Upper lobe of left lung (tissue), 6 donors: Measurements from ENCODE around the gene ARFIP1. TPM values are rescaled to one million over a fixed set of nuclear protein-coding genes. Genes with fewer than 3 reads are reported as not detected.

Experiments used
- ATAC-seq, 2 donors: fragments of 200-7000 bp; cut with Tn5 transposase; one replicate each; pipeline ENCODE4 v1.9.1; 2022; ENCODE audit warnings: mild to moderate bottlenecking in 2 of 2, moderate library complexity in 2 of 2; ENCODE audit not compliant: low FRiP score in 2 of 2
- DNase-seq, 2 donors: peaks; one replicate each; pipeline ENCODE4 v3.0.0-alpha.2; 2019 to 2020
- H3K27ac ChIP-seq, 4 donors: fragments of 200-600 bp; sonication (generic); one replicate each; pipeline ENCODE4 v1.5.1; 2016 to 2019
- H3K27me3 ChIP-seq, 4 donors: fragments of 200-600 bp; sonication (generic); one replicate each; pipeline ENCODE4 v1.5.1; 2017 to 2019
- H3K36me3 ChIP-seq, 4 donors: fragments of 200-600 bp; sonication (generic); one replicate each; pipeline ENCODE4 v1.5.1; 2016 to 2019
- H3K4me1 ChIP-seq, 4 donors: fragments of 200-600 bp; sonication (generic); one replicate each; pipeline ENCODE4 v1.5.1; 2018 to 2019
- H3K4me3 ChIP-seq, 4 donors: fragments of 200-600 bp; sonication (generic); one replicate each; pipeline ENCODE4 v1.5.1; 2017 to 2019; ENCODE audit warnings: mild to moderate bottlenecking in 2 of 4, moderate library complexity in 1 of 4
- H3K9me3 ChIP-seq, 4 donors: fragments of 200-600 bp; sonication (generic); one replicate each; pipeline ENCODE4 v1.5.1; 2018 to 2019
- EP300 ChIP-seq, 4 donors: sonication (generic); formaldehyde crosslinking; IDR thresholded peaks; one replicate each; pipeline ENCODE4 v1.5.1; 2017; ENCODE audit warnings: antibody characterized with exemption in 4 of 4, control low read depth in 2 of 4
- POLR2A ChIP-seq, 4 donors: fragments of 450-650 bp; IDR thresholded peaks; one replicate each; pipeline ENCODE4 v1.5.1; 2016 to 2017; ENCODE audit warnings: antibody characterized with exemption in 4 of 4, mild to moderate bottlenecking in 2 of 4
- POLR2AphosphoS5 ChIP-seq, 2 donors: sonication (generic); formaldehyde crosslinking; IDR thresholded peaks; one replicate each; pipeline ENCODE4 v1.5.1; 2017; ENCODE audit warnings: antibody characterized with exemption in 2 of 2
- WGBS, 2 donors: methylation state at CpG; one replicate each; pipeline ENCODE4 v1.1.5; 2017 to 2018; 5-methylcytosine and 5-hydroxymethylcytosine counted together
- total RNA-seq, 6 donors: library from RNA; depleted of rRNA in 4 of 6; stranded (reverse); fragments of >200 nt in 4 of 6; gene quantifications; one replicate each; pipeline versions ENCODE4 v1.1.0 to v1.2.1, GENCODE V29; 2016 to 2021
- TF ChIP-seq, protein P1 (sequence below), 6 experiments: fragments of 450-650 bp in 4 of 6; fragments of 200-600 bp in 2 of 6; sonication (generic) in 2 of 6; IDR thresholded peaks; one replicate each; pipeline ENCODE4 v1.5.1; 2016 to 2019; ENCODE audit warnings: antibody characterized with exemption in 6 of 6
- donor health status: DM: no; HTN: no; CAD: no; lungs with moderate emphysema.
- donor health status: DM: no; HTN: yes; CAD: no; lungs with severe emphysema.

Gene ARFIP1
- total RNA-seq, 6 donors from 2014 or later: 17.8 to 54.0 (median 30.4) TPM

DNA sequence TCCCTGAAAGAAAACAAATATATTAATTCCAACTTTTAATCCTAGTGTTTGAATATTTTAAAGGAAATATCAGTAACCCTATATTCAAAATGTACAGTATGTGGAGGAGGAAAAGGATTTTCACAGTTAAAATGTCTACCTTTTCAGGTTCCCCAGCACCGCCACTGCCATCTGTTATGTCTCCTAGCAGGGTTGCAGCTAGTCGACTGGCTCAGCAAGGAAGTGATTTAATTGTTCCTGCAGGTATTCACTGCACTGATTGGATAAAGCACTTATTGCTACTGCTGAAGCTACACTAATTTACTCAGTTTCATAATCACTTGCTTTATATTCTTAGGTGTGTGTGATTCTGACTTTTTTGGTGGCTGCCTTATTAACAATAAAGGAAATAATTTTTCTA is 90.9 kb downstream of the ARFIP1 start:
- no peaks in the 10 kb centered on the region for H3K9me3 ChIP-seq
- 67 to 84% methylated on average over 2 of the region's 2 CpGs for WGBS, 2 donors
- H3K4me1 ChIP-seq: no peaks in the 10 kb centered on the region
- H3K27me3 ChIP-seq: no peaks in the 10 kb centered on the region
- H3K27ac ChIP-seq: no peak overlapping the region
- ATAC-seq: no peak
- no peak for DNase-seq
- TF ChIP-seq POLR2AphosphoS5 (IDR thresholded peaks at IDR 0.05): no peak
- TF ChIP-seq, protein P1, sequence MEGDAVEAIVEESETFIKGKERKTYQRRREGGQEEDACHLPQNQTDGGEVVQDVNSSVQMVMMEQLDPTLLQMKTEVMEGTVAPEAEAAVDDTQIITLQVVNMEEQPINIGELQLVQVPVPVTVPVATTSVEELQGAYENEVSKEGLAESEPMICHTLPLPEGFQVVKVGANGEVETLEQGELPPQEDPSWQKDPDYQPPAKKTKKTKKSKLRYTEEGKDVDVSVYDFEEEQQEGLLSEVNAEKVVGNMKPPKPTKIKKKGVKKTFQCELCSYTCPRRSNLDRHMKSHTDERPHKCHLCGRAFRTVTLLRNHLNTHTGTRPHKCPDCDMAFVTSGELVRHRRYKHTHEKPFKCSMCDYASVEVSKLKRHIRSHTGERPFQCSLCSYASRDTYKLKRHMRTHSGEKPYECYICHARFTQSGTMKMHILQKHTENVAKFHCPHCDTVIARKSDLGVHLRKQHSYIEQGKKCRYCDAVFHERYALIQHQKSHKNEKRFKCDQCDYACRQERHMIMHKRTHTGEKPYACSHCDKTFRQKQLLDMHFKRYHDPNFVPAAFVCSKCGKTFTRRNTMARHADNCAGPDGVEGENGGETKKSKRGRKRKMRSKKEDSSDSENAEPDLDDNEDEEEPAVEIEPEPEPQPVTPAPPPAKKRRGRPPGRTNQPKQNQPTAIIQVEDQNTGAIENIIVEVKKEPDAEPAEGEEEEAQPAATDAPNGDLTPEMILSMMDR (IDR thresholded peaks at IDR 0.05): no peak
- no peak for TF ChIP-seq POLR2A (IDR thresholded peaks at IDR 0.05)
- no peak for TF ChIP-seq EP300 (IDR thresholded peaks at IDR 0.05)
- peaks cover 0 to 8% (median 2%) of the 10 kb centered on the region in 4 donors for H3K36me3 ChIP-seq
- no peak overlapping the region for H3K4me3 ChIP-seq

DNA sequence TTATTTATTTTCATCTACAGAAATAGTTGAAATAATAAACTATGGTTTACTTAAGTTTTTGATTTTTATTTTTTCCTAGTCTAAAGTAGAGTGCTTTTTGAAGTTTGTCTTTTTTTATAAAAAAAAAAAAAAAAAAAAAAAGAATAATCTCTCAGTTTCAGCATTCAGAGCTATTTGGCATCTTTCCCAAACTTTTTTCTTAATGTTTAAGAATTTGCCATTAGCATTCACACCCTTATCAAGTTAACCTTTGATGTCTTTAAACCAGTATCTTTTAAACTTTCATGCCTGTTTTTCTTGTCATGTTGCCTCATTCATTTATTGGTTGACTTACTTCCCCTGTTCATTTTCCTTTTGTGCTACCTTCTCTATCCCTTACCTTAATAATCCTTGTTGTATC is 95.5 kb downstream of the ARFIP1 start:
- Histone ChIP-seq H3K4me1 (no peaks in the 10 kb centered on the region), H3K36me3 (peaks cover 0 to 17% (median 7%) of the 10 kb centered on the region in 4 donors), H3K9me3 (no peaks in the 10 kb centered on the region), H3K27ac (no peak overlapping the region), H3K27me3 (no peaks in the 10 kb centered on the region), H3K4me3 (no peak overlapping the region)
- TF ChIP-seq, protein P1 (IDR thresholded peaks at IDR 0.05): no peak
- DNase-seq (no peak), ATAC-seq (no peak)

DNA sequence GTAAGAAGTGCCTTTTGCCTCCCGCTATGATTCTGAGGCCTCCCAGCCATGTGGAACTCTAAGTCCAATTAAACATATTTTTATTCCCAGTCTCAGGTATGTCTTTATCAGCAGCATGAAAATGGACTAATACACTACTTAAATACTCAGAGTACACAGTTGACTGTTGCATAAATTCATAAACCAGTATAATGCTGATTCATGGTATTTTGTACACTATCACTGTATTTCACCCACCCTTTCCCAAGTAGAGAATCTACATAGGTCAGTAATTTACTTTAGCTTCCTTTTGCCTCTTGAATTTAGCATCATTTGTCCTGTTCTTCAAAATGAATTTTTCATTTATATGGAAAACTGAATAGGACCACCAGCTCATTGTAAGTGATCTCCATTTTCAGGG is 98.1 kb downstream of the ARFIP1 start:
- no peaks in the 10 kb centered on the region for H3K9me3 ChIP-seq
- WGBS, 2 donors: 94 to 100% methylated on average over 1 of the region's 1 CpG
- H3K27me3 ChIP-seq: no peaks in the 10 kb centered on the region
- H3K4me3 ChIP-seq: no peak overlapping the region
- TF ChIP-seq, protein P1 (IDR thresholded peaks at IDR 0.05): no peak
- TF ChIP-seq POLR2AphosphoS5 (IDR thresholded peaks at IDR 0.05) (no peak), EP300 (IDR thresholded peaks at IDR 0.05) (no peak), POLR2A (IDR thresholded peaks at IDR 0.05) (no peak)
- H3K4me1 ChIP-seq: no peaks in the 10 kb centered on the region
- no peak overlapping the region for H3K27ac ChIP-seq
- ATAC-seq: no peak
- peaks cover 0 to 26% (median 5%) of the 10 kb centered on the region in 4 donors for H3K36me3 ChIP-seq
- DNase-seq: no peak

DNA sequence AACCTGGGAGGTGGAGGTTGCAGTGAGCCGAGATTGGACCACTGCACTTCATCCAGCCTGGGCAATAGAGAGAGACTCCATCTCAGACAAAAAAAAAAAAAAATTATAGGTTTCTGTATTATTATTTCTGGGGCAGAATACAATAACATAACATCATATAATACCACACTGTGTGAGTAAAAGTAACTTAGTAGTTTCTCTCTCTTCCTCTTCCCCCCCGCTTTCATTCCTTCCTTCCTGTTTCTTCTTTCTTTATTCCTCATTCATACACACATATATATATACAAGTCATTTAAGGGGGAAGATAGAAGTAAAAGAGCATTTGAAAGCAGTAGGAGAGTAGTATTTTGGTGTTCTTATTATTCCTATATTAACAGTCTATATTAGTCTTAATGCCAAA is 100.5 kb downstream of the ARFIP1 start:
- WGBS, 2 donors: 85 to 92% methylated on average over 2 of the region's 2 CpGs
- TF ChIP-seq, protein P1 (IDR thresholded peaks at IDR 0.05): no peak
- TF ChIP-seq POLR2A (IDR thresholded peaks at IDR 0.05): no peak
- TF ChIP-seq POLR2AphosphoS5 (IDR thresholded peaks at IDR 0.05): no peak
- no peak for TF ChIP-seq EP300 (IDR thresholded peaks at IDR 0.05)
- H3K9me3 ChIP-seq: no peaks in the 10 kb centered on the region
- H3K4me3 ChIP-seq: no peak overlapping the region
- peaks cover 0 to 32% (median 5%) of the 10 kb centered on the region in 4 donors for H3K36me3 ChIP-seq
- ATAC-seq: no peak
- no peak for DNase-seq
- no peaks in the 10 kb centered on the region for H3K4me1 ChIP-seq
- no peak overlapping the region for H3K27ac ChIP-seq
- no peaks in the 10 kb centered on the region for H3K27me3 ChIP-seq

DNA sequence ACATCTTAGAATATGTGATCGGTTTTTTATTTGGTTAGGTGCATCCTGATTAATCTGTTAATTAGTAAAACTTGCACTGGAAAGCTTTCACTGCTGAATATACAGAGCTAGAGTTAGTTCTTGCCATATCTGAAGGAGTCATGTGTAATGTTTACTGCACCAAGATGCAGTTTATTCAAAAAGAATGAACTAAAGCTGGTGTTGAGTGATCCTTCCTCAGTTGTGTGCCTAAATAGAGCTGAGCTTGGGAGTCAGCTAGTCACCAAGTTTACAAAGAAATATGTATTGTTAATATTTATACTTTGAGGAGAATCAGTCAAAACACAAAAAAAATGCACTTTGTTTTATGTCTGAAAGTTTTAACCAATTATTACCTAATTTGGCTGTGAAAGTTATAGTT is 102.2 kb downstream of the ARFIP1 start:
- no peak overlapping the region for H3K4me3 ChIP-seq
- H3K27ac ChIP-seq: no peak overlapping the region
- WGBS, 2 donors: 91 to 98% methylated on average over 1 of the region's 1 CpG
- TF ChIP-seq POLR2A (IDR thresholded peaks at IDR 0.05) (no peak), POLR2AphosphoS5 (IDR thresholded peaks at IDR 0.05) (no peak), EP300 (IDR thresholded peaks at IDR 0.05) (no peak)
- no peak for DNase-seq
- no peaks in the 10 kb centered on the region for H3K4me1 ChIP-seq
- no peaks in the 10 kb centered on the region for H3K9me3 ChIP-seq
- no peak for ATAC-seq
- H3K36me3 ChIP-seq: peaks cover 0 to 24% (median 5%) of the 10 kb centered on the region in 4 donors
- no peaks in the 10 kb centered on the region for H3K27me3 ChIP-seq
